Measurements from ENCODE around the gene EYS.

EYS gene

GRCh38 chr6:64580346-64580745 is 1126.7 kb downstream of the EYS start:
- no peak for TF ChIP-seq CTCF (IDR thresholded peaks at IDR 0.05; ENCODE audit: extremely low read depth, insufficient read depth, missing control alignments)
- no peak for DNase-seq (ENCODE audit: low spot score)
- in situ Hi-C loops (cut with MboI; ENCODE audit: low pct_unique_long_range_greater_than_20kb, low sequenced_read_pairs, unreplicated experiment): no loop called here

DNA sequence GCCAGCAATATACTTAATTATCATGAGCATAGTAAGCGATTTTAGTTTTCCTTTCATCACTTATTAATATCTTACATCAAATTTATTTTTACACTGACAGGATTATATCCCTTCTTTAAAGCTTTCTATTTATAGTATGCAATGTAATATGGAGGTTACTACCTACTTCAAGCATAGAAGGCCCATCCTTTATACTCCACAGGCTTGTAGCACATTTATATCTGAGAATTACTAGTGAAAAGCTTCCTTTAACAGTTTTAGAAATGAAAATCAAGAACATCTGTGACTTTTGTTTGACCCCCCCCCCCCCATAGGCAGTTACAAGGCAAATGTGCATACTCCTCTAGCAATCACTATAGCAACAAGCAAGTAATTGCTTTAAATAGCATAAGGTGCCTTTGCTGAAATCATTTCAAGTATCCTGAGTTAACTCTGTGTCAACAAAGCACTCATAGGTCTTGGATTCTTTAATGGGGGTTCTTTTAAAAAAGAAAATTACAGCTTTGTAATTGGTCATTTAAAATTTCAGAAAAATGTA is 1153.7 kb downstream of the EYS start:
- no peak for TF ChIP-seq CTCF (IDR thresholded peaks at IDR 0.05; ENCODE audit: extremely low read depth, insufficient read depth, missing control alignments)
- DNase-seq (ENCODE audit: low spot score): no peak
- in situ Hi-C loops (cut with MboI; ENCODE audit: low pct_unique_long_range_greater_than_20kb, low sequenced_read_pairs, unreplicated experiment): no loop called here

DNA sequence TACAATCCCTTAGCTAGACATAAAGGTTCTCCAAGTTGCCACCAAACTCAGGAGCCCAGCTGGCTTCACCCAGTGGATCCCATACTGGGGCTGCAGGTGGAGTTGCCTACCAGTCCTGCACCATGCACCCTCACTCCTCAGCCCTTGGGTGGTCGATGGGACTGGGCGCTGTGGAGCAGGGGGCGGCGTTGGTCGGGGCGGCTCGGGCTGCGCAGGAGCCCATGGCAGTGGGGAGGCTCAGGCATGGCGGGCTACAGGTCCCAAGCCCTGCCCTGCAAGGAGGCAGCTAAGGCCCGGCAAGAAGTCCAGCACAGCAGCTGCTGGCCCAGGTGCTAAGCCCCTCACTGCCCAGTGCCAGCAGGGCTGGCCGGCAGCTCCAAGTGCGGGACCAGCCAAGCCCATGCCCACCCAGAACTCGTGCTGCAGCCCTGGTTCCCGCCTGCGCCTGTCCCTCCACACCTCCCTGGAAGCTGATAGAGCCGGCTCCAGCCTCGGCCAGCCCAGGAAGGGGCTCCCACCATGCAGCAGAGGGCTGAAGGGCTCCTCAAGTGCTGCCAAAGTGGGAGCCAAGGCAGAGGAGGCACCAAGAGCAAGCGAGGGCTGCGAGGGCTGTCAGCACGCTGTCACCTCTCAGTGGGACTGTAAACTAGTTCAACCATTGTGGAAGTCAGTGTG is 1159.3 kb downstream of the EYS start:
- in situ Hi-C loops (cut with MboI; ENCODE audit: low pct_unique_long_range_greater_than_20kb, low sequenced_read_pairs, unreplicated experiment): no loop called here
- TF ChIP-seq CTCF (IDR thresholded peaks at IDR 0.05; ENCODE audit: extremely low read depth, insufficient read depth, missing control alignments): no peak

GRCh38 chr6:64539917-64540316 is 1167.1 kb downstream of the EYS start:
- no peak for TF ChIP-seq CTCF (IDR thresholded peaks at IDR 0.05; ENCODE audit: extremely low read depth, insufficient read depth, missing control alignments)
- in situ Hi-C loops (cut with MboI; ENCODE audit: low pct_unique_long_range_greater_than_20kb, low sequenced_read_pairs, unreplicated experiment): no loop called here
- DNase-seq (ENCODE audit: low spot score): no peak

More for the DNA sequence above, 1159.3 kb downstream of the EYS start:
- DNase-seq (ENCODE audit: low spot score): no peak

DNA sequence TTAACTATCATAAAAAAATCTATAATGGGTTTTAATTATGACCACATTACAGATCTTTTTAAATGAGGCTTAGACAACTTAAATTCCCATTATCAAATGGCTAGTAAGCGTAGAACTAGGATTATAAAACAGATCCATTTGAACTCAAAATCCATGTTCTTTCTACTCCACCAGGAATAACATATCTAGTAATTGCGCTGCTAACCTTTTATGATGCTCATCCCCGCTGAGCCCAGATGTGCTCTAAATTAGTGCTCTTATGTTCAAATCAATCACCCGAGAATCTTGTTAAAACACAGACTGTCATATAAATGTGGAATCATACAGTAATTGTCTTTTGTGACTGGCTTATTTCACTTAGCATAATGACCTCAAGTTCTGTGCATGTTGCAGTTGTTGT is 1168.3 kb downstream of the EYS start:
- TF ChIP-seq CTCF (IDR thresholded peaks at IDR 0.05; ENCODE audit: extremely low read depth, insufficient read depth, missing control alignments): no peak
- DNase-seq (ENCODE audit: low spot score): no peak
- in situ Hi-C loops (cut with MboI; ENCODE audit: low pct_unique_long_range_greater_than_20kb, low sequenced_read_pairs, unreplicated experiment): no loop called here

- in situ Hi-C loops (cut with MboI; ENCODE audit: low pct_unique_long_range_greater_than_20kb, low sequenced_read_pairs, unreplicated experiment): no loop called here
- TF ChIP-seq CTCF (IDR thresholded peaks at IDR 0.05; ENCODE audit: extremely low read depth, insufficient read depth, missing control alignments): no peak
- no peak for DNase-seq (ENCODE audit: low spot score)
Measured at GRCh38 chr6:64527899-64528298, 1179.1 kb downstream of the EYS start.
